Erythroblast (primary cell): ENCODE results near the gene TACR1.
A peak's percentile ranks its signal among the peaks of the same experiment; 100 is the strongest.

ENCODE experiments used
- DNase-seq, 2 experiments: peaks; one replicate each; lab custom pipeline; 2025; lab: John Stamatoyannopoulos, UW
- GATA1 ChIP-seq: IDR thresholded peaks from 2 replicates; pipeline ENCODE4 v1.6.1; 2011; ENCODE audit warnings: low read depth, mild to moderate bottlenecking, control low read depth, low read length, moderate library complexity
- POLR2A ChIP-seq: IDR thresholded peaks from 2 replicates; pipeline ENCODE4 v1.6.1; 2011; ENCODE audit warnings: mild to moderate bottlenecking, low read length

TACR1 gene

DNA sequence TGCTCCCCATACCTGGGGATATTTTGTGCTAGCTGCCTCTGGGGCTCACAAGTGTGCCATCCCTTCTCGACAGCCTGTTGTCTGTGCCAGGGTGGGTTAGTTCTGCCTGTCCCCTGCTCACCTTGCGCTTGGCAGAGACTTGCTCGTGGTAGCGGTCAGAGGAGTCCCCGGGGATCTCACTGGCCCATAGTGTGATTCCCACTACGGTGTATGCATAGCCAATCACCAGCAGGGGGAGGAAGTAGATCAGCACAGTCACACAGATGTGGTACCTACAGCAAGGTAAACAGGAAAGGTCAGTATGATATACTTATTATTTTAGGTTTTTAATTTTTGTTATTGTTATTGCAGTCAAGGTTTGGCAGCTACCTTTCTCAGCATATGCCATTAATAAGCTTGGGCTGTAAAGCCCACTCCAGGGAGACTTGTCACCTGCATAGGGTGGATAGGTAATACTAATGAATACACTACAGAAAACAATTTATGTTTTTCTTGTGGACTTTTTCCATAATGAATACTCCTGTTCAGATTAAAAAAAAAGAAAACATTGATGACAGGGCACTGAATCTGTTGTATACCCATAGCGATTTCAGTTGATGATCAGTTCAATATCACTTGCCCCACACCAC is 145.7 kb downstream of the TACR1 start:
- no peak for TF ChIP-seq POLR2A
- TF ChIP-seq GATA1, result no peak
- peak; percentile 47 to 61 for DNase-seq

GRCh38 chr2:75047992-75048625 is 151.2 kb downstream of the TACR1 start:
- no peak for DNase-seq

GRCh38 chr2:75047189-75047991 is 151.9 kb downstream of the TACR1 start:
- TF ChIP-seq POLR2A (no peak), GATA1 (no peak)
- DNase-seq, result no peak

More at GRCh38 chr2:75047992-75048625, 151.2 kb downstream of the TACR1 start:
- TF ChIP-seq POLR2A (no peak), GATA1 (no peak)

DNA sequence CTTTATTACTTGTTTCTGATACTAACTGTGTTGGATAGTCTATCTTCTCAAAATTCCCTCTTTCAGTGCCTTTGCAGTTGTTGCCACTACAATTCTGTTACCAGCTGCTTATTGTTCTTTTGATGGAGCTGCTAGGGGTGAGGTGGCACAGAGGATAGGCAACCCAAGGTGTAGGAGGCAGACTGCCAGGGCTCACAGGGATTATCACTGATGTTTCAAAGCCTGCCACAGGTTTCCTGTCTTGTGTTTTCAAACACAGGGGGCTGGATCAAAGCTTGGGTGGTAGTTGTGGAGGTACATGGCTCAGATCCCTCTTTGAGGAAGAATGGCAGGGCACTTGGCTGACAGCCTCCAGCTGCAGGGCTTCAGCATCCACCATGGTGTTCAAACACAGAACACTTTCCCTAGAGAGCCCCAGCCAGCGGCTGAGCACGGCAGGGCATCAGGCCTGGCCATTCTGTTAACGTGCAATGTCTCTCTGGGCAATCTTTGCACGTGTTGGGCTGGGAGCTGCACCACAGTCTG is 153.7 kb downstream of the TACR1 start:
- TF ChIP-seq POLR2A (no peak), GATA1 (no peak)
- no peak for DNase-seq

GRCh38 chr2:75044291-75044690 is 155.0 kb downstream of the TACR1 start:
- DNase-seq, result no peak
- no peak for TF ChIP-seq POLR2A
- no peak for TF ChIP-seq GATA1

DNA sequence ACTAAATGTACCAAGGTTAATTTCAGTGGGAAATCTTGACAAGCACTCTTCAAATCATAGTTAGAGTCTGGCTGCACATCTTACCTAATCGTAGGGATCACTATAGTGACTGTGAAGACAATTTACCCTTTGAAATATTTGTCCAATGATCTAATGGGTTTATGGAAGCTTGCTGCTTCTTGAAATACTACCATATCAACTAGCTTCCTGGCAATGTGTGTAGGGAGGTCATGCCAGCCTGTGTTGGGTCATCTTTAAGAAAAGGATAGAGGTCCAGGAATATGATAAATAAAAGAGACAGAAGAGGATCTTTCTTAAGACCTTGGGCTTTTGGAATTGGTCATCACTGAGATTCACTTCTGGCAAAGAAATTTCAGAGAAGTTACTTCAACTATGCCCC is 156.5 kb downstream of the TACR1 start:
- TF ChIP-seq POLR2A (no peak), GATA1 (no peak)
- DNase-seq, result no peak

- TF ChIP-seq GATA1 (no peak), POLR2A (no peak)
- DNase-seq, result no peak
Measured at GRCh38 chr2:75041731-75042600, 157.4 kb downstream of the TACR1 start.

- TF ChIP-seq POLR2A, result no peak
- TF ChIP-seq GATA1, result no peak
- DNase-seq, result no peak
Measured at GRCh38 chr2:75041226-75041625, 158.1 kb downstream of the TACR1 start.

DNA sequence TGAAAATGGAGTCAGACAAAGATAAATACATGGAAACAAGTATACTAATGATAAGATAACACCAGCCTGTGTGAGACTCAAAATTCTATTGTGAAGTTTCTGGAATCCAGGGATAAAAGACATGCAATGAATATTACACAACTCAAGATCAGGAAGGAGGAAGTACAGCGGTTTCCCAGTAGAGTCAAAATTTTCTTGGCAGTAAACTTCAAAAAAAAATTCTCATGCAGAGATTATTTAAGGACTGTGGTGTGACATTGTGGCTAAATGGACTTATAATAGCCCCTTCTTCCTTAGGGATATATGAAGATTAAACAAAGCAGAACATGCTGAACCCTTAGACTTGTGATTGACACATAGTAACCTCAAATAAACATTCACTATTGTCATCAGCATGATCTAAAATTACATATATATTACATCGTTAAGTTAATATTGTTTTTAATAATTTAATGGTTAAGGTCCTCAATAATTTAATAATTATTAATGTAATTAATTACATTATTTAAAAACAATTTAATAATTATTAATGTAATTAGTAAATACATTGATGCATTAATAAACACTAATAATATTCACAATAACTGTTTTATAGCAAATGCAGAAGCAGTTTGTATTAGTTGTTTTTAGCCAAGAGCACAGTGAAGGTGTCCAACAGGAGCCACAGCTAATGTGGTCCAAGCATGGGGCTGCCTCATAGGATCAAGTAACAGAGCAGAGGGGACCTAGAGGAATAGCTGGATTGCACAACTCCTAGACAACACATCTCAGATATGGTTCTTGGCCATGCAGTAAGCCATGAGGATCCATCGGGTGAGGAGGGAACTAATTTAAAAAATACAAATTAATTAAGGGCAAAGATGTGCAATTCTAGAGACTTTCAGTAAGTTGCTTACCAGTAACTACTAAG is 163.6 kb downstream of the TACR1 start:
- no peak for DNase-seq
- TF ChIP-seq POLR2A (no peak), GATA1 (no peak)

- TF ChIP-seq GATA1 (no peak), POLR2A (no peak)
- DNase-seq, result no peak
Measured at GRCh38 chr2:75033516-75033915, 165.8 kb downstream of the TACR1 start.

DNA sequence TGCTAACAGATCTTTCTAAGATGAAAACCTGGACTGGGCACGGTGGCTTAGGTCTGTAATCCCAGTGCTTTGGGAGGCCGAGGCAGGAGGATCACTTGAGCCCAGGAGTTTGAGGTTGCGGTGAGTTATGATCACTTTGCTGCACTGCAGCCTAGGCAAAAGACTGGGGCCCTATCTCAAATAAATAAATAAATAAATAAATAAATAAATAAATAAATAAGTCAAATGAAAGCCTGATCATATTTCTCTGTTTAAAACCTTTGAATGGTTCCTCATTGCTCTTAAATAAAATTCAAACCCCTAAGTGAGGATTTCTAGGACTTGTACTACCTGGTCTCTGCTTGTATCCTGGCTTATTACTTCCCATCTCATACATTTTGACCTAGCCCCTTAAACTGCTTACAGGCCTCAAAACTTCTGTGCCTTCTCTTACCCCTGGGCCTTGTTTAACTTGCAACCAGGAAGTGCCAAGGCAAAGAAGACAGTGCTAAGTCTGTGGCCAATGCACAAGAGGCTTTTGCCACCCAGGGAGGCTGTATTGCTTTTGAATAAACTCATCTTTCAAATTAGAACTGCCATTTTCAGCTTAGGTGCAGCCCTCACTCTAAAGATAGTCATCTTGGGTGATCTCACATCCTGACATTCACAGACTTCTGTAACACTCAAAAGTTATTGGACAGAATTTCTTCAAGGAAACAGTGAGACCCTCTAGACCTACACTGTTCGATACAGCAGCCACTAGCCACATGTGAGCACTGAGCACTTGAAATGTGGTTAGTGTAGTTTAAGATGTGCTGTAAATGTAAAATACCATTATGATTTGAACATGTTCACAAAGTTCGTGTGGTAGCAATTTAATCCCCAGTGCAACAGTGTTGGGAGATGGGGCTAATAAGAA is 167.2 kb downstream of the TACR1 start:
- DNase-seq, result no peak
- TF ChIP-seq POLR2A (no peak), GATA1 (no peak)

GRCh38 chr2:75031171-75031570 is 168.1 kb downstream of the TACR1 start:
- no peak for DNase-seq
- TF ChIP-seq GATA1 (no peak), POLR2A (no peak)
